ENCODE results near the gene PREB. TPM values are rescaled to one million over a fixed set of nuclear protein-coding genes. Genes with fewer than 3 reads are reported as not detected.

PREB gene
- polyA plus RNA-seq, 2 of the 4 experiments (the other 2 are of a cell fraction): 58.2 to 79.9 TPM

GRCh38 chr2:27182346-27182745, 47.9 kb upstream of the PREB start (continued):
- TF ChIP-seq REST (IDR thresholded peaks at IDR 0.05) (no peak), MAFK (IDR thresholded peaks at IDR 0.05; ENCODE audit: partially characterized antibody) (no peak)

- ChIA-PET POLR2A (no interaction called here), CTCF (interaction anchor here (2.5 to 2.8 kb wide), 2 partner anchors 9 to 100 kb away, joined by 6 to 17 read pairs; no protein-coding TSS in a partner anchor)
- ATAC-seq (no peak), DNase-seq (ENCODE audit: low read depth in 1 of 2, low spot score in 1 of 2) (no peak), FAIRE-seq (no peak)
- H3K9me3 ChIP-seq: no peaks in the 10 kb centered on the region
- 14% methylated on average over 3 of the region's 3 CpGs for WGBS (ENCODE audit: missing lambda C conversion rate)
- no peaks in the 10 kb centered on the region for H3K4me1 ChIP-seq
- TF ChIP-seq MAZ (IDR thresholded peaks at IDR 0.05; ENCODE audit: borderline replicate concordance, low read depth, low read length) (no peak), SMC3 (IDR thresholded peaks at IDR 0.05) (no peak), HES2 (IDR thresholded peaks at IDR 0.05) (no peak), NR3C1 (IDR thresholded peaks at IDR 0.05) (no peak), HOXA7 (CRISPR knock-in tag; IDR thresholded peaks at IDR 0.05) (no peak), CEBPB (IDR thresholded peaks at IDR 0.05) (no peak), CTCF (IDR thresholded peaks at IDR 0.05) (no peak), EHMT2 (IDR thresholded peaks at IDR 0.05; ENCODE audit: low read depth) (no peak), GATA3 (IDR thresholded peaks at IDR 0.05; ENCODE audit: borderline replicate concordance) (no peak), RFX5 (IDR thresholded peaks at IDR 0.05) (no peak), HMGXB4 (CRISPR knock-in tag; IDR thresholded peaks at IDR 0.05; ENCODE audit: borderline replicate concordance) (no peak), NPAS2 (CRISPR knock-in tag; IDR thresholded peaks at IDR 0.05; ENCODE audit: borderline replicate concordance) (no peak), TP53 (CRISPR knock-in tag; IDR thresholded peaks at IDR 0.05) (no peak), HEYL (CRISPR knock-in tag; IDR thresholded peaks at IDR 0.05) (no peak), E2F6 (IDR thresholded peaks at IDR 0.05; ENCODE audit: borderline replicate concordance, low read depth) (no peak), RNF2 (IDR thresholded peaks at IDR 0.05; ENCODE audit: borderline replicate concordance, low read depth) (no peak)
- no peak overlapping the region for H3K27ac ChIP-seq
- H3K4me3 ChIP-seq: no peak overlapping the region
- H3K4me2 ChIP-seq: no peak overlapping the region
Measured at GRCh38 chr2:27179344-27180000, 45.0 kb upstream of the PREB start.
